Esophagus muscularis mucosa (tissue), 4 donors: ENCODE data around the gene CDH4. TPM values are rescaled to one million over a fixed set of nuclear protein-coding genes. Genes with fewer than 3 reads are reported as not detected.

Experiments used
- DNase-seq: peaks from one replicate; pipeline ENCODE4 v3.0.0-alpha.2; 2017; ENCODE audit errors: extremely low spot score
- H3K27ac ChIP-seq, 4 donors: fragments of 200-600 bp; sonication (generic); replicated peaks in 1 of 4; 1 replicate in 3 of 4; 2 replicates in 1 of 4; pipeline ENCODE4 v1.5.1; 2016 to 2019; ENCODE audit warnings: mild to moderate bottlenecking in 1 of 4
- H3K27me3 ChIP-seq, 4 donors: fragments of 200-600 bp; sonication (generic); one replicate each; pipeline versions ENCODE4 v1.5.1 to v1.6.0; 2016 to 2019
- H3K36me3 ChIP-seq, 4 donors: fragments of 200-600 bp; sonication (generic); one replicate each; pipeline ENCODE4 v1.5.1; 2016 to 2019
- H3K4me1 ChIP-seq, 4 donors: fragments of 200-600 bp; sonication (generic); one replicate each; pipeline ENCODE4 v1.5.1; 2016 to 2019
- H3K4me3 ChIP-seq, 4 donors: fragments of 200-600 bp; sonication (generic); 1 replicate in 2 of 4; 2 replicates in 2 of 4; pipeline ENCODE4 v1.5.1; 2016 to 2019; ENCODE audit warnings: mild to moderate bottlenecking in 4 of 4, moderate library complexity in 1 of 4
- H3K9me3 ChIP-seq, 4 donors: fragments of 200-600 bp; sonication (generic); 1 replicate in 3 of 4; 2 replicates in 1 of 4; pipeline ENCODE4 v1.5.1; 2016 to 2019
- CTCF ChIP-seq, 3 experiments: fragments of 200-600 bp in 2 of 3; fragments of 450-650 bp in 1 of 3; sonication (generic) in 2 of 3; IDR thresholded peaks; one replicate each; pipeline ENCODE4 v1.5.1; 2017 to 2019; ENCODE audit warnings: antibody characterized with exemption in 3 of 3, mild to moderate bottlenecking in 2 of 3, moderate library complexity in 1 of 3
- EP300 ChIP-seq: sonication (generic); formaldehyde crosslinking; IDR thresholded peaks from one replicate; pipeline ENCODE4 v1.6.1; 2017; ENCODE audit warnings: antibody characterized with exemption
- POLR2A ChIP-seq: fragments of 450-650 bp; IDR thresholded peaks from one replicate; pipeline ENCODE4 v1.6.1; 2017; ENCODE audit warnings: antibody characterized with exemption, moderate library complexity, mild to moderate bottlenecking, low read depth
- POLR2AphosphoS5 ChIP-seq, 2 donors: sonication (generic); formaldehyde crosslinking; IDR thresholded peaks; one replicate each; pipeline ENCODE4 v1.6.1; 2017; ENCODE audit warnings: antibody characterized with exemption in 2 of 2
- WGBS: methylation state at CpG from one replicate; pipeline ENCODE4 v1.1.5; 2018; 5-methylcytosine and 5-hydroxymethylcytosine counted together
- intact Hi-C: fragments of 100-400 bp; cut with DNase I; formaldehyde crosslinking; loops from one replicate; pipeline ENCODE4 v1.15.1; 2023
- total RNA-seq, 4 donors: library from RNA; depleted of rRNA; stranded (reverse); fragments of >200 nt; gene quantifications; one replicate each; pipeline versions ENCODE4 v1.1.0 to v1.2.1, GENCODE V29; 2016

Gene CDH4
- total RNA-seq, 4 donors from 2014 or later = 0.42 to 1.3 (median 0.48) TPM

- TF ChIP-seq EP300 (no peak), CTCF (IDR thresholded peaks at IDR 0.05) (no peak), POLR2AphosphoS5 (IDR thresholded peaks at IDR 0.05) (no peak), POLR2A (no peak)
- WGBS = 87% methylated on average over 11 of the region's 12 CpGs
- no peak for DNase-seq
- Histone ChIP-seq H3K4me3 (no peak overlapping the region), H3K27ac (no peak overlapping the region), H3K4me1 (no peaks in the 10 kb centered on the region), H3K27me3 (peaks cover 0 to 31% (median 0%) of the 10 kb centered on the region in 4 donors), H3K9me3 (peaks cover 0 to 9% (median 3%) of the 10 kb centered on the region in 4 donors), H3K36me3 (no peaks in the 10 kb centered on the region)
- intact Hi-C loops = no loop called here
These were observed 294.6 kb downstream of the CDH4 start for GRCh38 chr20:61546641-61547040.

- TF ChIP-seq CTCF (IDR thresholded peaks at IDR 0.05) = no peak
- no peak for TF ChIP-seq POLR2A
- TF ChIP-seq EP300 = no peak
- no peak for TF ChIP-seq POLR2AphosphoS5 (IDR thresholded peaks at IDR 0.05)
- DNase-seq = no peak
- intact Hi-C loops = no loop called here
- no peaks in the 10 kb centered on the region for H3K36me3 ChIP-seq
- 85% methylated on average over 4 of the region's 4 CpGs for WGBS
- H3K4me3 ChIP-seq = no peak overlapping the region
- peaks cover 0 to 7% (median 3%) of the 10 kb centered on the region in 4 donors for H3K9me3 ChIP-seq
- no peak overlapping the region for H3K27ac ChIP-seq
- H3K27me3 ChIP-seq = peaks cover 0 to 31% (median 0%) of the 10 kb centered on the region in 4 donors
- H3K4me1 ChIP-seq = no peaks in the 10 kb centered on the region
These were observed 296.0 kb downstream of the CDH4 start for GRCh38 chr20:61548069-61548468.

- Histone ChIP-seq H3K4me1 (no peaks in the 10 kb centered on the region), H3K4me3 (no peak overlapping the region), H3K9me3 (peaks cover 0 to 7% (median 3%) of the 10 kb centered on the region in 4 donors), H3K27me3 (peaks cover 0 to 29% (median 0%) of the 10 kb centered on the region in 4 donors), H3K27ac (no peak overlapping the region), H3K36me3 (no peaks in the 10 kb centered on the region)
- TF ChIP-seq POLR2A (no peak), CTCF (IDR thresholded peaks at IDR 0.05) (no peak), EP300 (no peak), POLR2AphosphoS5 (IDR thresholded peaks at IDR 0.05) (no peak)
- no peak for DNase-seq
- intact Hi-C loops = no loop called here
- 100% methylated on average over 1 of the region's 2 CpGs for WGBS
These were observed 297.8 kb downstream of the CDH4 start for GRCh38 chr20:61549865-61550264.

GRCh38 chr20:61551401-61551800, 299.3 kb downstream of the CDH4 start:
- no peak overlapping the region for H3K4me3 ChIP-seq
- intact Hi-C loops = no loop called here
- no peak for DNase-seq
- H3K27me3 ChIP-seq = peaks cover 0 to 29% (median 0%) of the 10 kb centered on the region in 4 donors
- peaks cover 0 to 7% (median 3%) of the 10 kb centered on the region in 4 donors for H3K9me3 ChIP-seq
- H3K36me3 ChIP-seq = no peaks in the 10 kb centered on the region
- no peak overlapping the region for H3K27ac ChIP-seq
- TF ChIP-seq EP300 (no peak), POLR2AphosphoS5 (IDR thresholded peaks at IDR 0.05) (no peak), POLR2A (no peak), CTCF (IDR thresholded peaks at IDR 0.05) (no peak)
- H3K4me1 ChIP-seq = no peaks in the 10 kb centered on the region
- 91% methylated on average over 2 of the region's 2 CpGs for WGBS

- Histone ChIP-seq H3K4me3 (no peak overlapping the region), H3K27ac (no peak overlapping the region), H3K36me3 (no peaks in the 10 kb centered on the region), H3K9me3 (peaks cover 0 to 7% (median 3%) of the 10 kb centered on the region in 4 donors), H3K4me1 (no peaks in the 10 kb centered on the region), H3K27me3 (peaks cover 0 to 17% (median 0%) of the 10 kb centered on the region in 4 donors)
- 94% methylated on average over 7 of the region's 10 CpGs for whole genome bisulfite sequencing
- no peak for DNase-seq
- TF ChIP-seq CTCF (IDR thresholded peaks at IDR 0.05) = no peak
- TF ChIP-seq POLR2AphosphoS5 (IDR thresholded peaks at IDR 0.05) = no peak
- no peak for TF ChIP-seq POLR2A
- TF ChIP-seq EP300 = no peak
- intact Hi-C loops = no loop called here
These were observed 302.6 kb downstream of the CDH4 start for GRCh38 chr20:61554617-61555016.
